HepG2 (cell line): ENCODE measurements around the gene HNRNPA2B1. TPM values are rescaled to one million over a fixed set of nuclear protein-coding genes. Genes with fewer than 3 reads are reported as not detected.

Experiments used
- ATAC-seq: fragments of 200-7000 bp; cut with Tn5 transposase; 3 replicates; pipeline ENCODE4 v1.9.1; 2020; ENCODE audit warnings: mild to moderate bottlenecking, moderate library complexity
- BruUV-seq: library from RNA; stranded (reverse); fragments of 400-500 nt; replicated peaks from 2 replicates; lab custom pipeline; 2021; lab: Mats Ljungman, UMichigan
- CTCF ChIA-PET: fragments of 300-600 bp; formaldehyde crosslinking; extraction: SDS; loops from one replicate; lab custom pipeline; 2021; ENCODE audit warnings: low total read pairs, inconsistent platforms, low intra/inter-chr PET ratio; lab: Yijun Ruan, JAX
- POLR2A ChIA-PET: fragments of 350-600 bp; sonication (Branson Sonifier 250); formaldehyde crosslinking; loops from one replicate; lab custom pipeline; 2020; ENCODE audit warnings: antibody characterized with exemption, inconsistent platforms; lab: Yijun Ruan, JAX
- DNase-seq: peaks from one replicate; pipeline ENCODE4 v3.0.0-alpha.2; 2015; ENCODE audit warnings: low spot score
- FAIRE-seq: peaks from 3 replicates; lab custom pipeline; 2011; peaks lifted over from hg19 to GRCh38; lab: Jason Lieb, UNC
- H2AFZ ChIP-seq: one replicate; pipeline ENCODE4 v1.6.1; 2011; ENCODE audit warnings: low read length, inconsistent platforms
- H3K27ac ChIP-seq: fragments of 300-600 bp; 3 replicates; pipeline ENCODE4 v1.8.0; 2011; ENCODE audit warnings: mixed run types, mild to moderate bottlenecking, mixed read lengths, low read length, inconsistent platforms; ENCODE audit not compliant: insufficient read depth; ENCODE audit errors: extremely low read length
- H3K27me3 ChIP-seq, 2 experiments: fragments of 200-600 bp in 1 of 2; 2 replicates in 1 of 2; 3 replicates in 1 of 2; pipeline versions ENCODE4 v1.6.0 to v1.8.0; 2011; ENCODE audit warnings: low read length in 2 of 2, mild to moderate bottlenecking in 2 of 2, moderate library complexity in 2 of 2, inconsistent platforms in 1 of 2; ENCODE audit not compliant: insufficient read depth in 2 of 2, control insufficient read depth in 1 of 2
- H3K36me3 ChIP-seq, 2 experiments: fragments of 200-600 bp in 1 of 2; replicated peaks in 1 of 2; 2 replicates in 1 of 2; 3 replicates in 1 of 2; pipeline versions ENCODE4 v1.5.1 to v1.8.0; 2011; ENCODE audit warnings: low read length in 2 of 2, inconsistent platforms in 1 of 2; ENCODE audit not compliant: insufficient read depth in 2 of 2, control insufficient read depth in 1 of 2
- H3K4me1 ChIP-seq: 2 replicates; pipeline ENCODE4 v1.5.1; 2012; ENCODE audit warnings: low read length, inconsistent platforms; ENCODE audit not compliant: insufficient read depth
- H3K4me2 ChIP-seq: 2 replicates; pipeline ENCODE4 v1.6.0; 2011; ENCODE audit warnings: low read depth, low read length, inconsistent platforms
- H3K4me3 ChIP-seq, 3 experiments: fragments of 200-600 bp in 1 of 3; sonication (generic), shearing (Covaris generic) in 1 of 3; replicated peaks in 1 of 3; 2 replicates each; pipeline ENCODE4 v1.5.1; 2011 to 2016; ENCODE audit warnings: low read length in 3 of 3, inconsistent platforms in 2 of 3, low read depth in 2 of 3, mild to moderate bottlenecking in 2 of 3, control low read depth in 1 of 3, mixed read lengths in 1 of 3; ENCODE audit not compliant: insufficient read depth in 1 of 3
- H3K79me2 ChIP-seq: one replicate; pipeline ENCODE4 v1.6.1; 2011; ENCODE audit warnings: low read length, inconsistent platforms; ENCODE audit not compliant: insufficient read depth
- H3K9ac ChIP-seq: 2 replicates; pipeline ENCODE4 v1.6.0; 2011; ENCODE audit warnings: mild to moderate bottlenecking, low read depth, low read length, inconsistent platforms; ENCODE audit not compliant: insufficient read depth
- H3K9me3 ChIP-seq: 2 replicates; pipeline ENCODE4 v1.5.1; 2012; ENCODE audit warnings: mild to moderate bottlenecking, low read length
- H4K20me1 ChIP-seq: 2 replicates; pipeline ENCODE4 v1.6.0; 2011; ENCODE audit warnings: inconsistent platforms, mild to moderate bottlenecking, low read length, moderate library complexity; ENCODE audit not compliant: insufficient read depth
- BORCS8-MEF2B ChIP-seq: sonication (generic); formaldehyde crosslinking; IDR thresholded peaks from 2 replicates; pipeline ENCODE4 v1.8.0; 2022; ENCODE audit warnings: mild to moderate bottlenecking, missing genetic modification reagents
- GTF3A ChIP-seq: sonication (generic); formaldehyde crosslinking; conservative IDR thresholded peaks from 2 replicates; pipeline ENCODE4 v1.4.0; 2020; ENCODE audit warnings: mild to moderate bottlenecking, missing genetic modification reagents
- HNRNPL ChIP-seq: fragments of 200-400 bp; formaldehyde crosslinking; IDR thresholded peaks from 2 replicates; pipeline ENCODE4 v1.6.1; 2017; ENCODE audit warnings: mild to moderate bottlenecking, low read depth, low read length
- HOXA9 ChIP-seq: sonication (generic); formaldehyde crosslinking; IDR thresholded peaks from 2 replicates; pipeline ENCODE4 v1.8.1; 2022; ENCODE audit warnings: missing genetic modification reagents, mild to moderate bottlenecking, moderate library complexity, borderline replicate concordance
- SAFB2 ChIP-seq: sonication (generic); formaldehyde crosslinking; IDR thresholded peaks from 2 replicates; pipeline ENCODE4 v1.5.1; 2020; ENCODE audit warnings: missing genetic modification reagents, low read depth, mild to moderate bottlenecking, borderline replicate concordance
- THAP11 ChIP-seq: IDR thresholded peaks from 2 replicates; pipeline ENCODE4 v1.6.1; 2016; ENCODE audit warnings: missing biosample characterization, missing genetic modification reagents
- XRCC5 ChIP-seq: fragments of 200-400 bp; formaldehyde crosslinking; optimal IDR thresholded peaks from 2 replicates; pipeline ENCODE3; 2017; ENCODE audit warnings: mild to moderate bottlenecking, low read length
- YEATS4 ChIP-seq: sonication (generic); formaldehyde crosslinking; IDR thresholded peaks from 2 replicates; pipeline ENCODE4 v1.4.0; 2020; ENCODE audit warnings: missing genetic modification reagents, borderline replicate concordance
- ZFP1 ChIP-seq: IDR thresholded peaks from 2 replicates; pipeline ENCODE4 v1.6.1; 2016
- ZMYM2 ChIP-seq: sonication (generic); formaldehyde crosslinking; IDR thresholded peaks from 2 replicates; pipeline ENCODE4 v1.8.0; 2022; ENCODE audit warnings: mild to moderate bottlenecking, missing genetic modification reagents
- ZNF33B ChIP-seq: sonication (generic); formaldehyde crosslinking; IDR thresholded peaks from 2 replicates; pipeline ENCODE4 v1.5.1; 2020; ENCODE audit warnings: mild to moderate bottlenecking, missing genetic modification reagents
- ZNF34 ChIP-seq: sonication (generic); formaldehyde crosslinking; IDR thresholded peaks from 2 replicates; pipeline ENCODE4 v1.4.0; 2020; ENCODE audit warnings: mild to moderate bottlenecking, missing genetic modification reagents, borderline replicate concordance
- ZNF841 ChIP-seq: sonication (generic); formaldehyde crosslinking; IDR thresholded peaks from 2 replicates; pipeline ENCODE4 v1.8.1; 2023; ENCODE audit warnings: missing genetic modification reagents, borderline replicate concordance
- WGBS: methylation state at CpG from one replicate; pipeline ENCODE4 v1.1.6; 2017; ENCODE audit warnings: low lambda C conversion rate; 5-methylcytosine and 5-hydroxymethylcytosine counted together
- in situ Hi-C: cut with HindIII; loops from 2 replicates; pipeline ENCODE4 v1.10.0; 2017; ENCODE audit warnings: low pct_unique_long_range_greater_than_20kb; ENCODE audit not compliant: extremely low pct_ligation_motif_present
- intact Hi-C: fragments of 100-400 bp; cut with micrococcal nuclease; formaldehyde crosslinking; loops from one replicate; pipeline ENCODE4 v1.10.0; 2022; ENCODE audit not compliant: unreplicated experiment
- polyA plus RNA-seq, 8 experiments: library from polyadenylated mRNA; depleted of rRNA in 3 of 8; stranded (reverse) in 7 of 8; unstranded in 1 of 8; fragments of >200 nt; fragmentation: Illumina TruSeq in 4 of 8; extraction: Trizol in 4 of 8; gene quantifications; 2 replicates each; pipeline versions ENCODE4 v1.2.1 to v1.2.3, GENCODE V29; 2011 to 2016; ENCODE audit warnings: low read depth in 4 of 8, missing spikeins in 1 of 8, mixed read lengths in 1 of 8; ENCODE audit not compliant: insufficient read depth in 1 of 8
- total RNA-seq, 5 experiments: library from RNA; depleted of rRNA; stranded (reverse); fragments of >200 nt; fragmentation: Illumina TruSeq; extraction: Trizol; gene quantifications; 2 replicates each; pipeline ENCODE4 v1.2.3, GENCODE V29; 2016; ENCODE audit warnings: low read depth in 1 of 5
- TF ChIP-seq, protein P1 (sequence below): sonication (generic); formaldehyde crosslinking; IDR thresholded peaks from 2 replicates; pipeline ENCODE4 v1.4.0; 2020; ENCODE audit warnings: missing genetic modification reagents, borderline replicate concordance

Gene HNRNPA2B1
- total and polyA plus RNA-seq, 2 of the 13 experiments (the other 11 are each of a cell fraction or from before 2014, with no cell fraction given), result 193 to 412 TPM

DNA sequence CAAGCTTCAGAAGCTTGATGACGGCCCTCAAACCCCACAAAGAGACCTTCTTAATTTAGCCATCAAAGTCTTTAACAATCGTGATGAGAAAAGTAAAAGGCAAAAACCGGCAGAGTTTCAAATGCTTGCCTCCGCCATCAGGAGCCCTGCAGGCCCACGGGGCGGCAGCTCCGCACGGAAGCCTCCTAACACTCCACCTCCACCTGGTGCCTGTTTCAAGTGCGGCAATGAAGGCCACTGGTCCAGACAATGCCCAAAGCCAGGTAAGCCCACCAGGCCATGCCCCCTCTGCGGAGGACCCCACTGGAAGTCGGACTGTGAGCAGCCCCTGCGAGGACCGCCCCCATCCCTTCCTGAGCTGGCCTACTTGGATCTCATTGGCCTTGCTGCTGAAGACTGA is 44.6 kb upstream of the HNRNPA2B1 start:
- no peak overlapping the region for H3K9ac ChIP-seq
- no peak overlapping the region for H3K4me2 ChIP-seq
- ChIA-PET CTCF (no interaction called here), POLR2A (no interaction called here)
- DNase-seq, result no peak
- peaks cover 1 to 28% of the 10 kb centered on the region in 2 experiments; a peak in 3 of 5 replicates for H3K27me3 ChIP-seq
- no peaks in the 10 kb centered on the region for H3K36me3 ChIP-seq
- no peaks in the 10 kb centered on the region for H3K9me3 ChIP-seq
- H3K4me1 ChIP-seq, result no peaks in the 10 kb centered on the region
- no peak for ATAC-seq
- H4K20me1 ChIP-seq, result no peaks in the 10 kb centered on the region
- BruUV-seq, result no TSS peak
- no peak for FAIRE-seq
- in situ Hi-C loops, result no loop called here
- intact Hi-C loops, result no loop called here
- 69% methylated on average over 8 of the region's 13 CpGs for WGBS
- no peaks in the 10 kb centered on the region for H3K79me2 ChIP-seq
- TF ChIP-seq GTF3A (CRISPR knock-in tag) (no peak), ZFP1 (CRISPR knock-in tag) (no peak), ZNF34 (CRISPR knock-in tag) (no peak), ZMYM2 (CRISPR knock-in tag) (no peak), BORCS8-MEF2B (CRISPR knock-in tag) (no peak), ZNF33B (no peak), ZNF841 (CRISPR knock-in tag) (no peak), XRCC5 (no peak), HOXA9 (CRISPR knock-in tag) (no peak), HNRNPL (no peak), YEATS4 (CRISPR knock-in tag) (no peak), THAP11 (no peak), SAFB2 (no peak)
- TF ChIP-seq, protein P1, sequence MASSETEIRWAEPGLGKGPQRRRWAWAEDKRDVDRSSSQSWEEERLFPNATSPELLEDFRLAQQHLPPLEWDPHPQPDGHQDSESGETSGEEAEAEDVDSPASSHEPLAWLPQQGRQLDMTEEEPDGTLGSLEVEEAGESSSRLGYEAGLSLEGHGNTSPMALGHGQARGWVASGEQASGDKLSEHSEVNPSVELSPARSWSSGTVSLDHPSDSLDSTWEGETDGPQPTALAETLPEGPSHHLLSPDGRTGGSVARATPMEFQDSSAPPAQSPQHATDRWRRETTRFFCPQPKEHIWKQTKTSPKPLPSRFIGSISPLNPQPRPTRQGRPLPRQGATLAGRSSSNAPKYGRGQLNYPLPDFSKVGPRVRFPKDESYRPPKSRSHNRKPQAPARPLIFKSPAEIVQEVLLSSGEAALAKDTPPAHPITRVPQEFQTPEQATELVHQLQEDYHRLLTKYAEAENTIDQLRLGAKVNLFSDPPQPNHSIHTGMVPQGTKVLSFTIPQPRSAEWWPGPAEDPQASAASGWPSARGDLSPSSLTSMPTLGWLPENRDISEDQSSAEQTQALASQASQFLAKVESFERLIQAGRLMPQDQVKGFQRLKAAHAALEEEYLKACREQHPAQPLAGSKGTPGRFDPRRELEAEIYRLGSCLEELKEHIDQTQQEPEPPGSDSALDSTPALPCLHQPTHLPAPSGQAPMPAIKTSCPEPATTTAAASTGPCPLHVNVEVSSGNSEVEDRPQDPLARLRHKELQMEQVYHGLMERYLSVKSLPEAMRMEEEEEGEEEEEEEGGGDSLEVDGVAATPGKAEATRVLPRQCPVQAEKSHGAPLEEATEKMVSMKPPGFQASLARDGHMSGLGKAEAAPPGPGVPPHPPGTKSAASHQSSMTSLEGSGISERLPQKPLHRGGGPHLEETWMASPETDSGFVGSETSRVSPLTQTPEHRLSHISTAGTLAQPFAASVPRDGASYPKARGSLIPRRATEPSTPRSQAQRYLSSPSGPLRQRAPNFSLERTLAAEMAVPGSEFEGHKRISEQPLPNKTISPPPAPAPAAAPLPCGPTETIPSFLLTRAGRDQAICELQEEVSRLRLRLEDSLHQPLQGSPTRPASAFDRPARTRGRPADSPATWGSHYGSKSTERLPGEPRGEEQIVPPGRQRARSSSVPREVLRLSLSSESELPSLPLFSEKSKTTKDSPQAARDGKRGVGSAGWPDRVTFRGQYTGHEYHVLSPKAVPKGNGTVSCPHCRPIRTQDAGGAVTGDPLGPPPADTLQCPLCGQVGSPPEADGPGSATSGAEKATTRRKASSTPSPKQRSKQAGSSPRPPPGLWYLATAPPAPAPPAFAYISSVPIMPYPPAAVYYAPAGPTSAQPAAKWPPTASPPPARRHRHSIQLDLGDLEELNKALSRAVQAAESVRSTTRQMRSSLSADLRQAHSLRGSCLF (CRISPR knock-in tag), result no peak
- TF ChIP-seq, all 625 proteins: peak for 0
- Histone ChIP-seq H3K27ac (no peak overlapping the region), H2AFZ (no peak overlapping the region), H3K4me3 (no peak overlapping the region)
